SK-N-SH (cell line): ENCODE data around the gene ITGB6.

ENCODE experiments used
- REST ChIP-seq: IDR thresholded peaks from 2 replicates; pipeline ENCODE4 v1.6.1; 2012; ENCODE audit warnings: mild to moderate bottlenecking, low read depth, low read length, moderate library complexity
- TF ChIP-seq, protein P1 (sequence below): fragments of 200-600 bp; sonication (generic); IDR thresholded peaks from 2 replicates; pipeline ENCODE4 v1.6.1; 2017; ENCODE audit warnings: antibody characterized with exemption, mild to moderate bottlenecking, moderate library complexity

DNA sequence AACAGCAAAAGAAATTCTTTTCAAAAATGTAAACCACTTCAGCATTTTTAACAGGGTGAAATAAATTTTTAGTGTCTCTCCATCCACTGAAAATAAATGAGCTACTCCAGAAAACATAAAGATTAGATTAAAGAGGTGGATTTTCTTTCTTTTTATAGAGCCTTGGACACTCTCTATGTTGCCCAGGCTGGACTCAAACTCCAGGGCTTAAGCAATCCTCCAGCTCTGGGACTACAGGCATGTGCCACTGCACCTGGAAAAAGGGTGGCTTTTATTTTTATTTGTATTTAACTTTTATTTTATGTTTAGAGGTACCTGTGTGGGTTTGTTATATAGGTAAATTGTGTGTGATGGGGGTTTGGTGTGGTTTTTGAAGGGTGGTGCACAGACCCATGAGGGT, 19.9 kb downstream of the ITGB6 start:
- TF ChIP-seq, protein P1, sequence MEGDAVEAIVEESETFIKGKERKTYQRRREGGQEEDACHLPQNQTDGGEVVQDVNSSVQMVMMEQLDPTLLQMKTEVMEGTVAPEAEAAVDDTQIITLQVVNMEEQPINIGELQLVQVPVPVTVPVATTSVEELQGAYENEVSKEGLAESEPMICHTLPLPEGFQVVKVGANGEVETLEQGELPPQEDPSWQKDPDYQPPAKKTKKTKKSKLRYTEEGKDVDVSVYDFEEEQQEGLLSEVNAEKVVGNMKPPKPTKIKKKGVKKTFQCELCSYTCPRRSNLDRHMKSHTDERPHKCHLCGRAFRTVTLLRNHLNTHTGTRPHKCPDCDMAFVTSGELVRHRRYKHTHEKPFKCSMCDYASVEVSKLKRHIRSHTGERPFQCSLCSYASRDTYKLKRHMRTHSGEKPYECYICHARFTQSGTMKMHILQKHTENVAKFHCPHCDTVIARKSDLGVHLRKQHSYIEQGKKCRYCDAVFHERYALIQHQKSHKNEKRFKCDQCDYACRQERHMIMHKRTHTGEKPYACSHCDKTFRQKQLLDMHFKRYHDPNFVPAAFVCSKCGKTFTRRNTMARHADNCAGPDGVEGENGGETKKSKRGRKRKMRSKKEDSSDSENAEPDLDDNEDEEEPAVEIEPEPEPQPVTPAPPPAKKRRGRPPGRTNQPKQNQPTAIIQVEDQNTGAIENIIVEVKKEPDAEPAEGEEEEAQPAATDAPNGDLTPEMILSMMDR, result no peak
- no peak for TF ChIP-seq REST
